GM19193 (cell line): Measurements from ENCODE around the gene TBC1D1.

Experiments
- POLR2A ChIP-seq: IDR thresholded peaks from 4 replicates; pipeline ENCODE4 v1.6.1; 2011; ENCODE audit not compliant: insufficient read depth, insufficient read length; ENCODE audit errors: extremely low read depth

TBC1D1 gene

DNA sequence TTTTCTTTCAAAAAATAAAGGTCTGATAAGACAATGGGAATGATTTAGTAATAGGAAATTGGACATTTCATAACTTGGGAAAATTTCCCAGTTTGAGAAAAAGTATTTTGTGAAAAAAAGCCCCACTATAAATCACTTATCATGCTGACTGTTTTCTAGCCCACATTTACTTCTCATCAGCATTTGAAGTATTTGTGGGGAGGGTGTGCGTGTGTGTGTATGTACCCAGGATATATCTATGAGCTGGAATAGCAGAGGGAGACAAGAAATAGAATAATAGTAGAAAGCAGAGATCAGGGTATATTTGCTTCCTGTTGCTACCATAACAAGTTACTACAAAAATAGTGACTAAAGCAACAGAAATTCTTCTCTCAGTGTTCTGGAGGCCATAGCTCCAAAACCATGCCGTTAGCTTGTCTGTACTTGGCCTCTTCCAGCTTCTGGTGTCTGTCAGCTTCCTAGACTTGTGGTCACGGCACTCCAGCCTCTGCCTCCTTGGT, 209.1 kb downstream of the TBC1D1 start:
- TF ChIP-seq POLR2A: no peak

DNA sequence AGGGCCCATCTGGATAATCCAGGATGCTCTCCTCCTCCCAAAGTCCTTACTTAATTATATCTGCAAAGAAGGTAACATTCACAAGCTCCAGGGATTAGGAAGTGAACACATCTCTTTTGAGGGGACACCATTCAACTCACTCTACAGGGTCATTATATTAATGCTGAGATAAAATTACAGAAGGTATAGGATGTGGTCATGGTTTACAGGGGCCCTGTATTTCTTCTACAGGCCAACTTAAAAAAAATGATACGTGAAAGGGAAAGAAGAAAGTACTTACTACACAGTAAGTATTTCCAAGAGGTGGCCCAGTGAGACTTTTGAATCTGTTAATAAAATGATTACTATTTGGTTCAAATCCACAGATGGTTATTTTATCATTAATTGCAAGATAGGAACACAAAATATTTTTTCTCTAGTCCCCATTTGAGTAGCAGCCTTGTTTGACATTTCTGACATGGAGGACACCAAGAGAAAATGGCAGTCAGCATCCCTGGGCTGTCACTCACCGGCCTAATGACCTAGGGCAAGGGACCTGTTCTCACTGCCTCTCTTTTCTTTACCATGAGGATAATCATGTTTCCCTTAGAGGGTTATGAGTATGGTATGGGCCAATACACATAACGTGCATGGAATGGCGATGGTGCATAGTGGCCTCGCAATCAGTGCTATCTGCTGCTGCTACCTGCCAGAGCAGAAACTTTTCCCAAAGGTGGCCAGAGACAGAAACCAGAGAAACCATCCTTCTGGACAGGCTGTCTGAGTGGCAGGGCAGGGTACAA, 209.8 kb downstream of the TBC1D1 start:
- no peak for TF ChIP-seq POLR2A

DNA sequence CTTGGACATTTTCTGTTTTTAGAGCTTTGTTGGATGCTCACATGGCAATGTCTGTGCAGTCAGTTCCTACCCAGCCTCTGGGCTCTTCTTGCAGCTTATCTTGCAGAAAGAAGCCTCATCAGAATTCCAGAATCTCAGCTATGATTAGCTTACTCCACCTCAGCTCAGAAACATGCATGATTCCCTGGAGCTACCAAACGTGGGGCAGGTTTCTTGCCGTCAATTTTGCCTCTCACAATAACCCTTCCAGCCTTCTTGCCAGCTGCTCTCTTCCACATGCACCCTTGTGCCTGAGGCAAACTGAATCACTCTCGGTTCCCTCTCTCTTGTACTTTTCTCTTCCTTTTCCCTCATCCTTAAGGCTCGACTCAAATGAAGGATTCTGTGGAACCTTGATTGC, 210.7 kb downstream of the TBC1D1 start:
- TF ChIP-seq POLR2A: no peak

DNA sequence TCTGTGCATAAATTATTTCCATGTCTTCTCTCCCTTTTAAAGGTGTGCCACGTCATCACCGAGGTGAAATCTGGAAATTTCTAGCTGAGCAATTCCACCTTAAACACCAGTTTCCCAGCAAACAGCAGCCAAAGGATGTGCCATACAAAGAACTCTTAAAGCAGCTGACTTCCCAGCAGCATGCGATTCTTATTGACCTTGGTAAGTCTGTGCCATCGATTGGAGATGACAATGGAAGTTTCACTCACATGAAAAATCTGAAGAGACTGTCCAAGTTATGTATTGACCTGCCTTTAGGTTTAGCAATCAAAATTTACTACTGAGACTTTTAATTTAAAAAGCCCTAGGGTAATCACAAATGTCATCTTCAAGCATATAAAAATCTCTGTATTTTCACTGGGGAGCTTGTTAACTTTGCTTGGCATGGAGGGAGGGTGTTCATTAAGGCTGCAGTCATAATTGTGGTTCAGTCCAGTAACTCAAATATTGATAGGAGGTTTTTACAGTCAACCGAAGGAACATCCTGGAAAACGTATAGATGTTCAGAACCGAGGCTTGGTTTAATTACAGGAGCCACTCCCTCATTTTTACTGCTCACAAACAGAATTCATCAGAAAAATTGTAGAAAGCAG, 212.2 kb downstream of the TBC1D1 start:
- TF ChIP-seq POLR2A: no peak

DNA sequence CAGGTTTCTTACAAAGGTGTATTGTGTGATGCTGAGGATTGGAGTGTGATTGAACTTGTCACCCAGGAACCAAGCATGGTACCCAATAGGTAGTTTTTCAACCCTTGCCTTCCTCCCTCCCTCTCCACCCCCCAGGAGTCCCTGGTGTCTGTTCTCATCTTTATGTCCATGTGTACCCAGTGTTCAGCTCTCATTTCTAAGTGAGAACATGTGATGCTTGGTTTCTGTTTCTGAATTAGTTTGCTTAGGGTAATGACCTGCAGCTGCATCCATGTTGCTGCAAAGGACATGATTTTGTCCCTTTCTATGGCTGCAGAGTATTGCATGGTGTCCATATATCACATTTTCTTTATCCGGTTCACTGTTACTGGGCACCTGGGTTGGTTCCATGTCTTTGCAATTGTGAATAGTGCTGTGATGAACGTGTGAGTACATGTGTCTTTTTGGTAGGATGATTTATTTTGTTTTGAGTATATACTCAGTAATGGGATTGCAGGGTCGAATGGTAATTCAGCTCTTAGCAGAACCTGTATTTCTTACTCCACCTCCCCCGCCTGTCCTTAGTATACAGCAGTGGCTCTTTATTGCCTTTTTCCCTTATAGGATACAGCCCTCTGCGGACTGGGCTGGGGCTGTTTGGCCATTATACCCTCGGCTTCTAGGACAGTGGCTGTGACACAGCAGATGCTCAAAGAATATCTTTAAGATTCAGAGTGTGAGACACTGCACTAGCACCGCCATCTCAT, 214.8 kb downstream of the TBC1D1 start:
- TF ChIP-seq POLR2A: no peak

DNA sequence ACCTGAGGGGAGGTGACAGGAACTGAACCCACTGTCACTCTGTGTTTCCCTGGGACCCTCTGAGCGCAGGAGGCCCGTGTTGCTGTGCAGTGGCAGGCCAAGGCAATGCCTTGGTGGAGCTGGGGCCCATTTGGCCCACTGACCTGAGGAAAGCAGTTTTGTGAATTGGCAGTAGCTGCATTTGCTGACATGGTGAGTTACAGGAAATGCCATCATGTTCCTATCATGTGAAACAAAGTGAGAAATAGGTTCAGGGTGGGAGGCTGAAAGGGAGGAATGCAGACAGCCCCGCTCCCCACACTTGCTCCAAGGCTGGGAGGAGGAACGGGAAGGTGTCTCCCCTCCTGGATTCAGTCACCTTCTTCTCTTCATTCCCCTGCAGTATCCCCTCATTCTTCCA, 215.4 kb downstream of the TBC1D1 start:
- TF ChIP-seq POLR2A: no peak

DNA sequence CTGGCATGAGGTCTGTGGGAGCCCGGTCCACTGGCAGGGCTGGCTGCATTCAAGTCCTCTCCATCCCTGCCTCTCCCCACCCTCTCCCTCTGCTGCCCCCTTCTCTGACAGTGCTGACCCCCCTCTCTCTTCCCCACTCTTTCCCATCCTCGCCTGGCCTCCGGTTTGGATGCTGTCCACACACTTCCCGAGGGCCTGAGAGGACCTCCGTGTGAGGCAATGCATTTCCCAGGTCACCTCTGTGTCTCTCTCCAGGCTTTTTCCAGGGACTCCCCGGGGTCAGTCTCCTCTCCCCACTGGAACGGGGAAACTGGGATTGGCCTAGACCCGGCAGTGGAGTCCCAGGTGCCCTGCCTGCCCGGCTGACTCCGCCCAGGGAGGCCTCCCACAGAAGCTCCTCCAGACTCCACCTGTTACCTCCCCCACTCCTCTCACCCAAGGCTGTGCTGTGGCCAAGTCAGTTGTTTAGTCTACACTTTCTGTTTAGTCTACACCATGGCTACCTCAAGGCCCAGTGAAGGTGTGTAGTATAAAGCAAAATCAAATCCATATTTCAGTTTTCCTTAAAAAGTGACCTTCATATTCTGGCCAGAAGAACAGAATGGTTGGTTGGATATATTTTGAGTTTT, 216.1 kb downstream of the TBC1D1 start:
- no peak for TF ChIP-seq POLR2A

DNA sequence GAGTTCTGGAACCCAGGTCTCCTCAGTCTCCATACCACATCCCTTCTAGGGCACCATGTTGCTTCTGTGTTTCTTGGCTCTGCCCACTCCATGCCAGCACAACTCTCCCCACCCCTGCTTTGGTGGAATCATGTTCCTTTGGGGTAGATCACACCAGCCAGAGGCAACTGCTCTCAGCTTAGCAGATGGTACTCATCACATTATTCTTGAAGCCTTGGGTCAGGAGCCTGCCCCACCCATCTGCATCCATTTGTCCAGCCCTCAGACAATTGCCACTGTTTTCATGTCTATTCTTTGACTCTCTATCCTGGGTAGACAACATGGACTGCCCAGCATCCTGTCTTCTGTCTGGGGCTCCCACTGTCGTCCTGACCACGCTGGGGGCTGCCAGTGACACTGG, 216.9 kb downstream of the TBC1D1 start:
- TF ChIP-seq POLR2A: no peak

DNA sequence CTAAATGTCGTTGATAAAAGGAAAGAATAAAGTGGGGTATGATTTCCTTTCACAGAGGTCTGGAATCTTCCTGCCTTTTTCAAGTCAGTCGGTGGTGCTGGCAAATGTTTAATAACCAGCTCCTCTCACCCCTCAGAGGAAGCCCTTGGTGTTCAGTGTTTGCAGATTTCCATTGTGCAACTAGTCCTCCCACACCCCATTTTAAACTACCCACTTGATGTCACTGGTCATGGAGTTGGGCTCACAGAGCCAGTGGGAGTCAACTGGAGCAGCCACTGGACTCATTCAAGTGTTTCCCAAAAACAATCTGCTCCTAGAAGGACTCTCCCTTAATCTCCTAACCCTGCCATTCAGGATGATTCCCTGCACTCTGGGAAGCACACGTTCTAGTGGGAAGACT, 218.5 kb downstream of the TBC1D1 start:
- TF ChIP-seq POLR2A: no peak

DNA sequence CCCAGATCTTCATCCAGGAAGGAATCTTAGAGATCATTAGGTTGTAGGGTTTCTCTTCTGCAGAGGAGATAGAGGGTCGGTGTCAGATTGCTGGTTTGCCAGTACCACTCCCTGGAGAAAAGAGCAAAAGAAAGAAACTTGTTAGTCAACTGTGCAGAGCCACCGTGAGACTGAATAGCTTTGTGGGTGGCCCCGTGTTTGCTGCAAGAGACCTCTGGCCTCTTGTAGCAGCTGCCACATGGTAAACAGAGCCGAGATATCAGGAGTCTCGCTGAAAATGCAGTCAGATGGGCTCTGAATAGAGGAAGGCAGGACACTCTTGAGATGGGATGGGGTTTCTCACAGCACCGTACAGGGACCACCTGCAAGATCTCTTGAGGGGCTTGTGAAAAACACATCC, 219.0 kb downstream of the TBC1D1 start:
- TF ChIP-seq POLR2A: no peak

DNA sequence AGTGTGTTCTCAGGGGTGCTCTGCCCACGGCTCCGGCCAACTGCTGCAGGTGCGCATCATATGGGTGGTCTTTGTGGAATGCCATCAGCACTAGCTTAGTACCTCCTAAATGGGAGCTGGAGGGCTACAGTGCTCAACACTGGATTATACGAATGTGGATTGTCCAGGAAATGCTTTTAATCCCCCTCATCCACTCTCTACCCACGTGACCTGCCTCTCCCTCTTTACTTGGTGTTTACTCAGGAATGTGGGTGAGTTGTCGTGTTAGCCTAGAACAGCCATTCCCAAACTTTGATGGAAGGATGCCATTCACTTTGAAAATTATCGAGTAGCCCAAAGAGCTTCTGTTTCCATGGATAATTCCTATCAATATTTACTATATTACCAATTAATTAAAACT, 220.1 kb downstream of the TBC1D1 start:
- TF ChIP-seq POLR2A: no peak

DNA sequence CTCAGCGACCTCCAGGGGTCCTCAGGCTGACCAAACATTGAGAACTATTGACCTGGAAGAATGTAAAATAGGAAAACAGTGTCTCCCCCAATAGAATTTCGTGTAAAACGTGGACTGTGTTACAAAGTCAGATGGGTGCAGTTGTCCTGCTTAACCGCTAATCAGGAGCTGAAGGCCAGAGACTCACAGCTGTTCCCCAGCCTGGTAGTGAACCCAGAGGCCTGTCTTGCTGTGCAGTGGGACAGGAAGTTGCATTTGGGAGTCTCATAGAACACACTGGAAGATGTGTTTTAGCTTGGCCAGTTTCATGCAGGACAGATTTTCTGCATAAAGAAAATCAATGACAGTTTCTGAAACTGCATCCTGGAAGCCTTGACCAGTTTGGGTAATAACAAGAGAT, 220.8 kb downstream of the TBC1D1 start:
- TF ChIP-seq POLR2A: no peak

DNA sequence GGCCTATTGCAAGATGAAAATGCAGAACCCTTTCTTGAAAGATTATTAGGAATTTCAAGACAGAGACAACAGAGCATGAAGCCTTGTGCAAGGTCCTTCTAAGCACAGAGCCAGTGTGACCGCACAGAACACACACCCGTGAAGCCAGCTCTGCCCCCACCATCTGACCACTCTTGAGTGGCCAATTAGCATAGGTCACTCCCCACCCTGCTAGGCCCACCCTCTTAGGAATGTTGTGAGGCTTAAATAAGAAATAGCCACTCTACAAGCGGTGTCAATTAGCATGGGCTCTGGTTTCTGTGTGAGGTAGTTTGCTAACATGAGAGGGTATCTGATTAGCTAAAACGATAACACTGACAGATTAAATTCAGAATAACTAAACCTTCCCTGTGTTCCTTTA, 222.2 kb downstream of the TBC1D1 start:
- TF ChIP-seq POLR2A: no peak

DNA sequence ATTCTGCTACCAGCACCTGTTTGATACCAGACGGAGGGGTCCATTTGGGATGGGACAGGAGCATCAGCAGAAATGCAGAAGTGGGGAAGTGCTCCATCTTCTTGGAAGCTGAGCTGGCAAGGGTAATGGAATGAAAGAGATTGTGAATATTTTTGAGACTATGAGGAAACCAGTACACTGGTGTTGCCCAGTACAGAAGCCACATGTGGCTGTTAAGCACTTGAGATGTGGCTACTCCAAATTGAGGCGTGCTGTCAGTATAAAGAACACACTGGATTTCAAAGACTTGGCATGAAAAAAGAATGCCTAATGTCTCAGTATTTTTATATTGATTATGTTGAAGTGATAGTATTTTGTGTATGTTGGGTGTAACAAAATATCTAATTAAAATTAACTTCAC, 222.7 kb downstream of the TBC1D1 start:
- TF ChIP-seq POLR2A: no peak
